Lung (tissue), 12 donors: Measurements from ENCODE around the gene AMOT. TPM values are rescaled to one million over a fixed set of nuclear protein-coding genes. Genes with fewer than 3 reads are reported as not detected.

Experiments
- ATAC-seq: fragments of 200-7000 bp; cut with Tn5 transposase; one replicate; pipeline ENCODE4 v1.9.1; 2020; ENCODE audit warnings: moderate number of reproducible peaks; ENCODE audit not compliant: insufficient read depth, low FRiP score
- DNase-seq, 3 donors: peaks; one replicate each; pipeline ENCODE4 v3.0.0-alpha.2; 2013 to 2017
- H3K27ac ChIP-seq, 2 donors: one replicate each; pipeline ENCODE4 v1.5.1; 2013; ENCODE audit warnings: mild to moderate bottlenecking in 2 of 2, moderate library complexity in 2 of 2, control low read depth in 1 of 2, inconsistent platforms in 1 of 2, low read depth in 1 of 2, low read length in 1 of 2
- H3K27me3 ChIP-seq, 3 donors: one replicate each; pipeline ENCODE4 v1.5.1; 2013; ENCODE audit warnings: low read length in 2 of 3; ENCODE audit not compliant: control insufficient read depth in 3 of 3, insufficient read depth in 3 of 3
- H3K36me3 ChIP-seq, 4 donors: one replicate each; pipeline ENCODE4 v1.5.1; 2013; ENCODE audit warnings: low read length in 4 of 4, mild to moderate bottlenecking in 1 of 4, moderate library complexity in 1 of 4; ENCODE audit not compliant: control insufficient read depth in 4 of 4, insufficient read depth in 4 of 4
- H3K4me1 ChIP-seq, 5 donors: one replicate each; pipeline ENCODE4 v1.5.1; 2013; ENCODE audit warnings: low read length in 5 of 5, mild to moderate bottlenecking in 2 of 5, moderate library complexity in 1 of 5; ENCODE audit not compliant: control insufficient read depth in 5 of 5, insufficient read depth in 5 of 5
- H3K4me3 ChIP-seq: one replicate; pipeline ENCODE4 v1.5.1; 2013; ENCODE audit warnings: mild to moderate bottlenecking, control low read depth, moderate library complexity
- H3K9ac ChIP-seq, 2 donors: one replicate each; pipeline ENCODE4 v1.5.1; 2013; ENCODE audit warnings: low read length in 2 of 2, control low read depth in 1 of 2; ENCODE audit not compliant: insufficient read depth in 1 of 2
- H3K9me3 ChIP-seq, 4 donors: one replicate each; pipeline ENCODE4 v1.5.1; 2013; ENCODE audit warnings: low read length in 3 of 4, mild to moderate bottlenecking in 1 of 4, moderate library complexity in 1 of 4; ENCODE audit not compliant: control insufficient read depth in 4 of 4, insufficient read depth in 3 of 4
- CTCF ChIP-seq: IDR thresholded peaks from 2 replicates; pipeline ENCODE4 v1.5.1; 2012; ENCODE audit warnings: mild to moderate bottlenecking; ENCODE audit errors: control extremely low read depth, extremely low read depth
- WGBS, 2 donors: extraction: QIAGEN DNeasy Blood & Tissue Kit; methylation state at CpG; one replicate each; pipeline ENCODE4 v1.1.7; 2013; 5-methylcytosine and 5-hydroxymethylcytosine counted together
- polyA plus RNA-seq, 2 donors: library from polyadenylated mRNA; stranded (reverse); fragments of 200-250 nt; gene quantifications; one replicate each; pipeline ENCODE4 v1.2.1, GENCODE V29; 2013
- total RNA-seq, 2 donors: library from RNA; depleted of rRNA in 1 of 2; stranded (reverse); fragments of >200 nt in 1 of 2; gene quantifications; one replicate each; pipeline ENCODE4 v1.2.1, GENCODE V29; 2014 to 2021
- donor health status: control.
- donor health status: control.
- donor health status: Bipolar disorder and iron deficiency.
- donor health status: healthy.
- donor health status: DM: yes; HTN: yes; CAD: no.

AMOT gene
- total and polyA plus RNA-seq, 4 donors, result 0.79 to 11.8 (median 5.9) TPM

- Histone ChIP-seq H3K27ac (no peak overlapping the region), H3K9ac (no peak overlapping the region), H3K4me3 (no peak overlapping the region), H3K36me3 (peaks cover 0 to 3% (median 0%) of the 10 kb centered on the region in 4 donors), H3K4me1 (no peaks in the 10 kb centered on the region), H3K27me3 (peaks cover 4 to 21% (median 5%) of the 10 kb centered on the region in 3 donors), H3K9me3 (no peaks in the 10 kb centered on the region)
- TF ChIP-seq CTCF, result no peak
- DNase-seq, result no peak
- 84 to 100% methylated on average over 1 of the region's 1 CpG for WGBS, 2 donors
- ATAC-seq, result no peak
These were observed 38.1 kb downstream of the AMOT start for GRCh38 chrX:112802541-112802940.

GRCh38 chrX:112800971-112801775, 39.5 kb downstream of the AMOT start:
- Histone ChIP-seq H3K27me3 (peaks cover 4 to 19% (median 5%) of the 10 kb centered on the region in 3 donors), H3K9ac (no peak overlapping the region), H3K27ac (no peak overlapping the region), H3K4me3 (no peak overlapping the region), H3K36me3 (peaks cover 0 to 3% (median 0%) of the 10 kb centered on the region in 4 donors), H3K4me1 (no peaks in the 10 kb centered on the region), H3K9me3 (no peaks in the 10 kb centered on the region)
- no peak for ATAC-seq
- WGBS, 2 donors, result 72 to 94% methylated on average over 12 of the region's 12 CpGs
- DNase-seq, result no peak
- TF ChIP-seq CTCF, result no peak

GRCh38 chrX:112799425-112799824, 41.2 kb downstream of the AMOT start:
- DNase-seq (no peak), ATAC-seq (no peak)
- Histone ChIP-seq H3K4me1 (no peaks in the 10 kb centered on the region), H3K9ac (no peak overlapping the region), H3K36me3 (no peaks in the 10 kb centered on the region), H3K27me3 (peaks cover 0 to 24% (median 4%) of the 10 kb centered on the region in 3 donors), H3K27ac (no peak overlapping the region), H3K9me3 (no peaks in the 10 kb centered on the region), H3K4me3 (no peak overlapping the region)
- no peak for TF ChIP-seq CTCF
- WGBS, 2 donors, result 73 to 93% methylated on average over 1 of the region's 1 CpG
